Measurements from ENCODE around the gene TMEM88. TPM values are rescaled to one million over a fixed set of nuclear protein-coding genes. Genes with fewer than 3 reads are reported as not detected.

The TMEM88 gene
- total and polyA plus RNA-seq, 2 of the 4 experiments (the other 2 are of a cell fraction) = 2.1 TPM; not detected in 1

- H2BK5ac ChIP-seq (ENCODE audit: low read depth, low read length, poor library complexity, severe bottlenecking) = peak overlapping the region; percentile 97
- H4K20me1 ChIP-seq (ENCODE audit: insufficient read depth, low read length) = peaks cover 68% of the 10 kb centered on the region
- no TSS peak for BruUV-seq (replicated peaks)
- in situ Hi-C loops (cut with MboI; ENCODE audit: low sequenced_read_pairs) (no loop called here), intact Hi-C loops (cut with micrococcal nuclease) (loop anchor here (1.0 to 5.0 kb wide), 3 partner anchors 8 to 272 kb away; no protein-coding TSS in a partner anchor), dilution Hi-C loops (cut with HindIII; ENCODE audit: low sequenced_read_pairs, unreplicated experiment) (no loop called here)
- ATAC-seq (ENCODE audit: low read depth) (peak; percentile 70), DNase-seq (peak; percentile 94)
- peaks cover 13% of the 10 kb centered on the region for H3K4me1 ChIP-seq (ENCODE audit: control insufficient read depth, insufficient read depth, low read length)
- peak overlapping the region; percentile 72 for H3K27ac ChIP-seq (ENCODE audit: insufficient read depth, low read length)
- H4K91ac ChIP-seq (ENCODE audit: insufficient read depth, low read depth, low read length) = peak overlapping the region; percentile 42; the same call in 1 of the 2 replicates
- H3K4ac ChIP-seq (ENCODE audit: low read depth, low read length) = peak overlapping the region; percentile 89
- ChIA-PET POLR2A (ENCODE audit: unreplicated experiment) (no interaction called here), CTCF (interaction anchor here (0.7 to 0.8 kb wide), 2 partner anchors 9 to 13 kb away, joined by 3 to 4 read pairs; partner anchors contain the start of gene NAA38)
- peaks cover 38% of the 10 kb centered on the region for H3K36me3 ChIP-seq (ENCODE audit: control insufficient read depth, insufficient read depth, low read length)
- peak overlapping the region; percentile 54 to 77; a peak in 3 of 4 replicates for H4K8ac ChIP-seq (ENCODE audit: low read depth in 2 of 2, low read length in 2 of 2)
- H2BK20ac ChIP-seq (ENCODE audit: low read depth, low read length) = peak overlapping the region; percentile 9; the same call in 1 of the 2 replicates
- H3K23ac ChIP-seq (ENCODE audit: low read depth, low read length) = peak overlapping the region; percentile 58; the same call in 1 of the 2 replicates
- peak overlapping the region; percentile 84 for H2AK5ac ChIP-seq (ENCODE audit: low read depth, low read length)
- H3K4me2 ChIP-seq (ENCODE audit: low read depth, low read length) = peak overlapping the region; percentile 79
- H3K9ac ChIP-seq (ENCODE audit: low read depth, low read length) = peak overlapping the region; percentile 67
- peak overlapping the region; percentile 70 for H3K56ac ChIP-seq (ENCODE audit: extremely low read depth, insufficient read depth, low read length)
- H3K9me3 ChIP-seq (ENCODE audit: control insufficient read depth, insufficient read depth, low read length) = no peaks in the 10 kb centered on the region
- H2AK9ac ChIP-seq (replicated peaks; ENCODE audit: low read depth, low read length, poor library complexity) = peak overlapping the region; percentile 48
- H3K18ac ChIP-seq (ENCODE audit: low read depth, low read length) = no peak overlapping the region
- H2AFZ ChIP-seq (replicated peaks; ENCODE audit: low read length, poor library complexity) = peak overlapping the region; percentile 81
- peak overlapping the region; percentile 44; the same call in 1 of the 3 replicates for H2BK15ac ChIP-seq (ENCODE audit: low read depth, low read length)
- peak overlapping the region; percentile 71 for H3K4me3 ChIP-seq (ENCODE audit: insufficient read depth, low read depth, low read length)
- H4K5ac ChIP-seq (ENCODE audit: low read depth, low read length) = no peak overlapping the region
- WGBS, 2 experiments (ENCODE audit: extremely low coverage in 2 of 2, insufficient read length in 1 of 2) = 0% methylated on average over 21 of the region's 71 CpGs; no CpG with 5 or more reads in 1 of the 2 experiments
- no peaks in the 10 kb centered on the region; the same call in 1 of the 2 replicates for H3K9me1 ChIP-seq (ENCODE audit: insufficient read depth, low read length)
- peak overlapping the region; percentile 64 for H3K14ac ChIP-seq (replicated peaks; ENCODE audit: low read depth, low read length)
- peak overlapping the region; percentile 68; the same call in 1 of the 2 replicates for H2BK120ac ChIP-seq (ENCODE audit: low read depth, low read length)
- H3K27me3 ChIP-seq (ENCODE audit: control insufficient read depth, insufficient read depth, low read length) = no peaks in the 10 kb centered on the region
- H3K79me1 ChIP-seq (ENCODE audit: low read depth in 1 of 2, low read length in 2 of 2) = peaks cover 14 to 60% of the 10 kb centered on the region in 2 experiments
- TF ChIP-seq MAZ (IDR thresholded peaks at IDR 0.05; ENCODE audit: borderline replicate concordance, low read depth, low read length) (peak; percentile 60), NFE2L2 (IDR thresholded peaks at IDR 0.05; ENCODE audit: low read depth, low read length) (no peak), CHD1 (IDR thresholded peaks at IDR 0.05; ENCODE audit: low read depth, low read length) (peak; percentile 82; the same call in 1 of the 2 replicates), BHLHE40 (IDR thresholded peaks at IDR 0.05; ENCODE audit: low read depth, low read length) (no peak), ELK1 (IDR thresholded peaks at IDR 0.05; ENCODE audit: borderline replicate concordance, low read depth, low read length) (no peak), RAD21 (IDR thresholded peaks at IDR 0.05; ENCODE audit: low read length) (no peak), RCOR1 (IDR thresholded peaks at IDR 0.05; ENCODE audit: insufficient replicate concordance, low read length) (no peak), MXI1 (IDR thresholded peaks at IDR 0.05; ENCODE audit: borderline replicate concordance, low read depth, low read length) (peak; percentile 52; the same call in 1 of the 2 replicates), SMC3 (IDR thresholded peaks at IDR 0.05; ENCODE audit: low read depth, low read length) (no peak), RFX5 (IDR thresholded peaks at IDR 0.05; ENCODE audit: low read depth, low read length) (peak; percentile 79), USF2 (IDR thresholded peaks at IDR 0.05; ENCODE audit: low read depth, low read length) (peak; percentile 14; the same call in 1 of the 2 replicates), FOS (IDR thresholded peaks at IDR 0.05; ENCODE audit: low read depth, low read length) (no peak; the same call in 1 of the 2 replicates), POLR2A (IDR thresholded peaks at IDR 0.05; ENCODE audit: low read depth, low read length) (peak; percentile 92)
Observed at GRCh38 chr17:7844292-7845154, 10.3 kb upstream of the TMEM88 start.

Measured in IMR-90 (cell line).